ENCODE measurements around the gene CHKA.

GRCh38 chr11:68035266-68035876, 85.8 kb downstream of the CHKA start:
- TF ChIP-seq CTCF (IDR thresholded peaks at IDR 0.05), result no peak
- no peak for TF ChIP-seq SIN3A (IDR thresholded peaks at IDR 0.05; ENCODE audit: borderline replicate concordance, insufficient read depth, low read depth, low read length)
- TF ChIP-seq REST (IDR thresholded peaks at IDR 0.05; ENCODE audit: insufficient read depth in 1 of 2, low read depth in 2 of 2, low read length in 1 of 2), result no peak
- no peak for TF ChIP-seq POLR2AphosphoS5 (IDR thresholded peaks at IDR 0.05; ENCODE audit: low read depth, low read length)
- no peak for TF ChIP-seq TCF7L2 (IDR thresholded peaks at IDR 0.05; ENCODE audit: low read depth, low read length)

Data from Panc1 (cell line).